Keratinocyte (primary cell): ENCODE measurements around the gene CALCR.

Experiments
- CTCF ChIP-seq, 3 experiments: IDR thresholded peaks in 1 of 3; conservative IDR thresholded peaks in 1 of 3; optimal IDR thresholded peaks in 1 of 3; 2 replicates in 2 of 3; 3 replicates in 1 of 3; pipeline versions ENCODE3 to v1.5.1; 2011; ENCODE audit warnings: low read length in 3 of 3, mild to moderate bottlenecking in 3 of 3, moderate library complexity in 2 of 3, control low read depth in 1 of 3, inconsistent platforms in 1 of 3; ENCODE audit not compliant: insufficient read depth in 2 of 3; ENCODE audit errors: extremely low read depth in 1 of 3
- EZH2 ChIP-seq: IDR thresholded peaks from one replicate; pipeline ENCODE4 v1.6.1; 2012; ENCODE audit warnings: inconsistent platforms, mild to moderate bottlenecking, low read length, moderate library complexity

GRCh38 chr7:93399642-93400041 is 174.9 kb downstream of the CALCR start:
- no peak for TF ChIP-seq EZH2
- no peak for TF ChIP-seq CTCF (optimal IDR thresholded peaks at IDR 0.05 in 1 of 3, IDR thresholded peaks at IDR 0.05 in 1 of 3, conservative IDR thresholded peaks at IDR 0.05 in 1 of 3; ENCODE audit: extremely low read depth in 1 of 3, insufficient read depth in 2 of 3, low read length in 3 of 3)
